ENCODE measurements around the gene ZHX3. TPM values are rescaled to one million over a fixed set of nuclear protein-coding genes. Genes with fewer than 3 reads are reported as not detected.

The ZHX3 gene
- total and polyA plus RNA-seq, 2 donors = 4.1 to 4.2 TPM

GRCh38 chr20:41261260-41261659 lies 56.3 kb downstream of the ZHX3 start:
- no peak for DNase-seq (ENCODE audit: low read depth in 6 of 9, low spot score in 9 of 9)
- no peak overlapping the region for H3K27ac ChIP-seq (ENCODE audit: low read depth in 1 of 2, low read length in 1 of 2)

GRCh38 chr20:41260734-41261220 lies 56.8 kb downstream of the ZHX3 start:
- WGBS = 100% methylated on average over 1 of the region's 1 CpG
- H3K36me3 ChIP-seq (ENCODE audit: control insufficient read depth in 2 of 2, insufficient read depth in 2 of 2, low read length in 1 of 2) = no peaks in the 10 kb centered on the region
- no peak overlapping the region for H3K4me3 ChIP-seq (ENCODE audit: low read length in 2 of 2)
- H3K27me3 ChIP-seq (ENCODE audit: control insufficient read depth in 2 of 2, insufficient read depth in 1 of 2, low read length in 1 of 2) = no peaks in the 10 kb centered on the region
- no peak for DNase-seq (ENCODE audit: low read depth in 6 of 9, low spot score in 9 of 9)
- no peaks in the 10 kb centered on the region for H3K4me1 ChIP-seq (ENCODE audit: control insufficient read depth in 2 of 2, insufficient read depth in 2 of 2, low read length in 2 of 2)
- H3K9me3 ChIP-seq (ENCODE audit: control insufficient read depth in 2 of 2, insufficient read depth in 1 of 2, low read length in 1 of 2) = no peaks in the 10 kb centered on the region
- no peak overlapping the region for H3K27ac ChIP-seq (ENCODE audit: low read depth in 1 of 2, low read length in 1 of 2)

More at GRCh38 chr20:41261260-41261659, 56.3 kb downstream of the ZHX3 start:
- Histone ChIP-seq H3K36me3 (ENCODE audit: control insufficient read depth in 2 of 2, insufficient read depth in 2 of 2, low read length in 1 of 2) (no peaks in the 10 kb centered on the region), H3K4me1 (ENCODE audit: control insufficient read depth in 2 of 2, insufficient read depth in 2 of 2, low read length in 2 of 2) (no peaks in the 10 kb centered on the region), H3K27me3 (ENCODE audit: control insufficient read depth in 2 of 2, insufficient read depth in 1 of 2, low read length in 1 of 2) (no peaks in the 10 kb centered on the region), H3K4me3 (ENCODE audit: low read length in 2 of 2) (no peak overlapping the region), H3K9me3 (ENCODE audit: control insufficient read depth in 2 of 2, insufficient read depth in 1 of 2, low read length in 1 of 2) (no peaks in the 10 kb centered on the region)

- no peaks in the 10 kb centered on the region for H3K27me3 ChIP-seq (ENCODE audit: control insufficient read depth in 2 of 2, insufficient read depth in 1 of 2, low read length in 1 of 2)
- no peak overlapping the region for H3K27ac ChIP-seq (ENCODE audit: low read depth in 1 of 2, low read length in 1 of 2)
- H3K9me3 ChIP-seq (ENCODE audit: control insufficient read depth in 2 of 2, insufficient read depth in 1 of 2, low read length in 1 of 2) = no peaks in the 10 kb centered on the region
- H3K36me3 ChIP-seq (ENCODE audit: control insufficient read depth in 2 of 2, insufficient read depth in 2 of 2, low read length in 1 of 2) = no peaks in the 10 kb centered on the region
- no peak for DNase-seq (ENCODE audit: low read depth in 6 of 9, low spot score in 9 of 9)
- H3K4me3 ChIP-seq (ENCODE audit: low read length in 2 of 2) = no peak overlapping the region
- H3K4me1 ChIP-seq (ENCODE audit: control insufficient read depth in 2 of 2, insufficient read depth in 2 of 2, low read length in 2 of 2) = no peaks in the 10 kb centered on the region
These were observed 58.2 kb downstream of the ZHX3 start for GRCh38 chr20:41259309-41259708.

GRCh38 chr20:41258474-41258873 lies 59.1 kb downstream of the ZHX3 start:
- DNase-seq (ENCODE audit: low read depth in 6 of 9, low spot score in 9 of 9) = no peak
- Histone ChIP-seq H3K9me3 (ENCODE audit: control insufficient read depth in 2 of 2, insufficient read depth in 1 of 2, low read length in 1 of 2) (no peaks in the 10 kb centered on the region), H3K4me1 (ENCODE audit: control insufficient read depth in 2 of 2, insufficient read depth in 2 of 2, low read length in 2 of 2) (no peaks in the 10 kb centered on the region), H3K27me3 (ENCODE audit: control insufficient read depth in 2 of 2, insufficient read depth in 1 of 2, low read length in 1 of 2) (no peaks in the 10 kb centered on the region), H3K27ac (ENCODE audit: low read depth in 1 of 2, low read length in 1 of 2) (no peak overlapping the region), H3K4me3 (ENCODE audit: low read length in 2 of 2) (no peak overlapping the region), H3K36me3 (ENCODE audit: control insufficient read depth in 2 of 2, insufficient read depth in 2 of 2, low read length in 1 of 2) (no peaks in the 10 kb centered on the region)
- WGBS = 97% methylated on average over 3 of the region's 3 CpGs

- H3K4me3 ChIP-seq (ENCODE audit: low read length in 2 of 2) = no peak overlapping the region
- WGBS = 98% methylated on average over 5 of the region's 5 CpGs
- DNase-seq (ENCODE audit: low read depth in 6 of 9, low spot score in 9 of 9) = no peak
These were observed 61.0 kb downstream of the ZHX3 start for GRCh38 chr20:41256516-41256915.

GRCh38 chr20:41255655-41256054 lies 61.9 kb downstream of the ZHX3 start:
- H3K27me3 ChIP-seq (ENCODE audit: control insufficient read depth in 2 of 2, insufficient read depth in 1 of 2, low read length in 1 of 2) = no peaks in the 10 kb centered on the region
- H3K9me3 ChIP-seq (ENCODE audit: control insufficient read depth in 2 of 2, insufficient read depth in 1 of 2, low read length in 1 of 2) = no peaks in the 10 kb centered on the region
- no peak overlapping the region for H3K4me3 ChIP-seq (ENCODE audit: low read length in 2 of 2)
- H3K4me1 ChIP-seq (ENCODE audit: control insufficient read depth in 2 of 2, insufficient read depth in 2 of 2, low read length in 2 of 2) = no peaks in the 10 kb centered on the region
- DNase-seq (ENCODE audit: low read depth in 6 of 9, low spot score in 9 of 9) = no peak
- 97% methylated on average over 1 of the region's 1 CpG for WGBS
- no peak overlapping the region for H3K27ac ChIP-seq (ENCODE audit: low read depth in 1 of 2, low read length in 1 of 2)
- no peaks in the 10 kb centered on the region for H3K36me3 ChIP-seq (ENCODE audit: control insufficient read depth in 2 of 2, insufficient read depth in 2 of 2, low read length in 1 of 2)

More at GRCh38 chr20:41256516-41256915, 61.0 kb downstream of the ZHX3 start:
- Histone ChIP-seq H3K27me3 (ENCODE audit: control insufficient read depth in 2 of 2, insufficient read depth in 1 of 2, low read length in 1 of 2) (no peaks in the 10 kb centered on the region), H3K9me3 (ENCODE audit: control insufficient read depth in 2 of 2, insufficient read depth in 1 of 2, low read length in 1 of 2) (no peaks in the 10 kb centered on the region), H3K36me3 (ENCODE audit: control insufficient read depth in 2 of 2, insufficient read depth in 2 of 2, low read length in 1 of 2) (no peaks in the 10 kb centered on the region), H3K27ac (ENCODE audit: low read depth in 1 of 2, low read length in 1 of 2) (no peak overlapping the region), H3K4me1 (ENCODE audit: control insufficient read depth in 2 of 2, insufficient read depth in 2 of 2, low read length in 2 of 2) (no peaks in the 10 kb centered on the region)

- Histone ChIP-seq H3K4me3 (ENCODE audit: low read length in 2 of 2) (no peak overlapping the region), H3K4me1 (ENCODE audit: control insufficient read depth in 2 of 2, insufficient read depth in 2 of 2, low read length in 2 of 2) (no peaks in the 10 kb centered on the region), H3K27ac (ENCODE audit: low read depth in 1 of 2, low read length in 1 of 2) (peak overlapping the region in 1 of 2 donors; percentile 48), H3K9me3 (ENCODE audit: control insufficient read depth in 2 of 2, insufficient read depth in 1 of 2, low read length in 1 of 2) (no peaks in the 10 kb centered on the region), H3K27me3 (ENCODE audit: control insufficient read depth in 2 of 2, insufficient read depth in 1 of 2, low read length in 1 of 2) (no peaks in the 10 kb centered on the region), H3K36me3 (ENCODE audit: control insufficient read depth in 2 of 2, insufficient read depth in 2 of 2, low read length in 1 of 2) (no peaks in the 10 kb centered on the region)
- DNase-seq (ENCODE audit: low read depth in 6 of 9, low spot score in 9 of 9) = no peak
- 86% methylated on average over 9 of the region's 9 CpGs for WGBS
These were observed 67.9 kb downstream of the ZHX3 start for GRCh38 chr20:41249411-41250281.

- no peak overlapping the region for H3K27ac ChIP-seq (ENCODE audit: low read depth in 1 of 2, low read length in 1 of 2)
- H3K4me1 ChIP-seq (ENCODE audit: control insufficient read depth in 2 of 2, insufficient read depth in 2 of 2, low read length in 2 of 2) = no peaks in the 10 kb centered on the region
- no peaks in the 10 kb centered on the region for H3K9me3 ChIP-seq (ENCODE audit: control insufficient read depth in 2 of 2, insufficient read depth in 1 of 2, low read length in 1 of 2)
- no peak for DNase-seq (ENCODE audit: low read depth in 6 of 9, low spot score in 9 of 9)
- H3K27me3 ChIP-seq (ENCODE audit: control insufficient read depth in 2 of 2, insufficient read depth in 1 of 2, low read length in 1 of 2) = no peaks in the 10 kb centered on the region
- no peak overlapping the region for H3K4me3 ChIP-seq (ENCODE audit: low read length in 2 of 2)
- 90% methylated on average over 4 of the region's 4 CpGs for WGBS
- no peaks in the 10 kb centered on the region for H3K36me3 ChIP-seq (ENCODE audit: control insufficient read depth in 2 of 2, insufficient read depth in 2 of 2, low read length in 1 of 2)
These were observed 69.0 kb downstream of the ZHX3 start for GRCh38 chr20:41248368-41249024.

Data from thymus (tissue), 11 donors.